Lower lobe of right lung (tissue), 2 donors: ENCODE results near the gene ARID2. TPM values are rescaled to one million over a fixed set of nuclear protein-coding genes. Genes with fewer than 3 reads are reported as not detected.

Experiments
- ATAC-seq, 2 donors: fragments of 200-7000 bp; cut with Tn5 transposase; one replicate each; pipeline ENCODE4 v1.9.1; 2020 to 2022; ENCODE audit warnings: mild to moderate bottlenecking in 2 of 2, moderate library complexity in 2 of 2
- DNase-seq: peaks from one replicate; pipeline ENCODE4 v3.0.0-alpha.2; 2020
- H3K27ac ChIP-seq: fragments of 200-600 bp; one replicate; pipeline ENCODE4 v1.8.0; 2022
- H3K27me3 ChIP-seq: fragments of 200-600 bp; one replicate; pipeline ENCODE4 v1.8.0; 2022; ENCODE audit warnings: low read depth
- H3K36me3 ChIP-seq: fragments of 200-600 bp; one replicate; pipeline ENCODE4 v1.8.0; 2022; ENCODE audit warnings: mild to moderate bottlenecking
- H3K4me1 ChIP-seq: fragments of 200-600 bp; one replicate; pipeline ENCODE4 v1.8.0; 2022
- H3K4me3 ChIP-seq: fragments of 200-600 bp; one replicate; pipeline ENCODE4 v1.8.0; 2022; ENCODE audit warnings: mild to moderate bottlenecking
- H3K9me3 ChIP-seq: fragments of 200-600 bp; one replicate; pipeline ENCODE4 v1.8.0; 2022
- intact Hi-C: fragments of 100-400 bp; cut with DNase I; formaldehyde crosslinking; loops from one replicate; pipeline ENCODE4 v1.11.0; 2022
- total RNA-seq: library from RNA; stranded (reverse); fragmentation: NEBNext Ultra II Directional; extraction: Animal tissue kit (Norgen Biotek cat#: 25700); gene quantifications from one replicate; pipeline ENCODE4 v1.2.1, GENCODE V29; 2021
- TF ChIP-seq, protein P1 (sequence below): fragments of 200-600 bp; IDR thresholded peaks from one replicate; pipeline ENCODE4 v1.8.0; 2022; ENCODE audit warnings: antibody characterized with exemption, mild to moderate bottlenecking
- donor health status: DM: no; HTN: yes; CAD: no; lungs with severe emphysema.

ARID2 gene
- total RNA-seq, 1 donor from 2014 or later, result 26.3 TPM

DNA sequence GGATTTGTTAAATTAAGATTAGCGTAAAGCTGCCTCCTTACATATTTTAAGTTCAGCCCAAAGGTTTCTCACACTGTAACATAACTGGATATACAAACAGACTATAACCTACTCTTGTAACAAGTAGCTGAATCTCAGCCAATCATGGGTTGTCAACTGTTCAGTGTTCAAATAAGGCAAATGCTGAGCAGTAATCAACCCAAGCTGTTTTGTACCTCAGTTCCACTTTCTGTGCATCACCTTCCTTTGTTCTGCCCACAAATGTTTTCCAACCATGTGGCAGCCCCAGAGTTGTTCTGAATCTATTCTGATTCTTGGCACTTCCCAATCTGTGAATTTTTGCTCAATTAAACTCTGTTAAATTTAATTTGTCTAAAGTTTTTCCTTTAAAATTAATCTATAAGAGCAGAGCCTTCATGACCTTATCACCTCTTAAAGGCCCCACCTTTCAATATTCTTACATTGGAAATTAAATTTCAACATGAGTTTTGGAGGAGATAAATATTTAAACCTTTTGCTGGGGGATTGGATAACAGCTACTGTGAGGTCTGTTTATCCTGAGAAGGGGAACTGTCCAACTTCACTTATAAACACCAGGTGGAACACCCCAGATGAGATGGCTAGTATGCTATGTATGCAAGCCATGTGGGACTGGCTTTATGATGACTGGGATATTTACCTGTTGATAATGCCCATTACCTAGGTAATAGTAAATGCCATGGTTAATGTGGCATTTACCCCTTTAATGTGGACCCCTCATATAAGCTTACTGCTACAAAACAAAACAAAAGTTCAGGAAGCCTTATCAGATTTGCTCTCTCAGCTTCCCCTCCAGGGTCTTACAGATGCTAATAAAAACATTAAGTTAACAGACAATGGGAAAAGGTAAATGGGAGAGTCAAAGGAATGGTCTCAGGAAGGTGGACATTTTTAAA lies 42.2 kb upstream of the ARID2 start:
- intact Hi-C loops, result no loop called here
- H3K4me3 ChIP-seq, result no peak overlapping the region
- TF ChIP-seq, protein P1, sequence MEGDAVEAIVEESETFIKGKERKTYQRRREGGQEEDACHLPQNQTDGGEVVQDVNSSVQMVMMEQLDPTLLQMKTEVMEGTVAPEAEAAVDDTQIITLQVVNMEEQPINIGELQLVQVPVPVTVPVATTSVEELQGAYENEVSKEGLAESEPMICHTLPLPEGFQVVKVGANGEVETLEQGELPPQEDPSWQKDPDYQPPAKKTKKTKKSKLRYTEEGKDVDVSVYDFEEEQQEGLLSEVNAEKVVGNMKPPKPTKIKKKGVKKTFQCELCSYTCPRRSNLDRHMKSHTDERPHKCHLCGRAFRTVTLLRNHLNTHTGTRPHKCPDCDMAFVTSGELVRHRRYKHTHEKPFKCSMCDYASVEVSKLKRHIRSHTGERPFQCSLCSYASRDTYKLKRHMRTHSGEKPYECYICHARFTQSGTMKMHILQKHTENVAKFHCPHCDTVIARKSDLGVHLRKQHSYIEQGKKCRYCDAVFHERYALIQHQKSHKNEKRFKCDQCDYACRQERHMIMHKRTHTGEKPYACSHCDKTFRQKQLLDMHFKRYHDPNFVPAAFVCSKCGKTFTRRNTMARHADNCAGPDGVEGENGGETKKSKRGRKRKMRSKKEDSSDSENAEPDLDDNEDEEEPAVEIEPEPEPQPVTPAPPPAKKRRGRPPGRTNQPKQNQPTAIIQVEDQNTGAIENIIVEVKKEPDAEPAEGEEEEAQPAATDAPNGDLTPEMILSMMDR, result no peak
- DNase-seq (no peak), ATAC-seq (no peak)
- no peaks in the 10 kb centered on the region for H3K4me1 ChIP-seq
- no peak overlapping the region for H3K27ac ChIP-seq
- H3K36me3 ChIP-seq, result no peaks in the 10 kb centered on the region
- H3K9me3 ChIP-seq, result no peaks in the 10 kb centered on the region
- no peaks in the 10 kb centered on the region for H3K27me3 ChIP-seq

DNA sequence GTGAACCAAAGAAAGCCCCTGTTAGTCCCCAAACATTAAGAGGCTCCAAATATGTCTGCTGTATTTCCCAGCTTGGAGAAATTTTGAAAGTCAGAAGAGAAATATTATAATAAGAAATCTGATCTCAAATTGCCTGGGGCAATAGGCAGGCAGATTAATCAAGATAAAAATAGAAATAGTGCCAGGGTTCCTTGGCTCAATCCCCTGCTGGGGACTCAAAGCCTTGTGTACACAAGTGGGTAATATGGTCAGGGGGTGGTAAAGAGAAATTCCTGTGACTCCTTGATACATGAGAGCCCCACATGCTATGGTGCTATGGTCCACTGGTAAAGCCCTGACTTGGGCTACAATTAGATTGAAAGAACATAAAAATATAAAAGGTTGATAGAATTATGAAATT lies 41.3 kb upstream of the ARID2 start:
- ATAC-seq, result no peak
- Histone ChIP-seq H3K9me3 (no peaks in the 10 kb centered on the region), H3K27me3 (no peaks in the 10 kb centered on the region), H3K4me3 (no peak overlapping the region), H3K27ac (no peak overlapping the region), H3K36me3 (no peaks in the 10 kb centered on the region), H3K4me1 (no peaks in the 10 kb centered on the region)
- intact Hi-C loops, result no loop called here
- DNase-seq, result no peak
- TF ChIP-seq, protein P1, result no peak

DNA sequence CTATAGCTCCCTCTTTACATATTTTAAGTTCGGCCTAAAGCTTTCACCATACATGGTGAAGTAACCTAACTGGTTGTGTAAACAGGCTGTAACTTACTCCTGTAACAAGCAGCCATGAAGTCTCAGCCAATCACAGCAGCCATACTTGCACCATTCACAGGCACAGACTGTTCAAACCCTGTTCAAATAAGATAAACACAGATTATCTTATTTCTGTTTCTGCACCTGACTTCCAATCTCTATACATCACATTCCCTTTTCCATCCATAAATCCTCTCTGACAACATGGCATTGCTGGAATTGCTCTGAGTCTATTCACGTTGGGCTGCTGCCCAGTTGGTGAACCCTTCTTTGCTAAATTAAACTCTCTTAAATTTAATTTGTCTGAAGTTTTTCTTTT lies 34.5 kb upstream of the ARID2 start:
- DNase-seq, result no peak
- TF ChIP-seq, protein P1, result no peak
- intact Hi-C loops, result no loop called here

DNA sequence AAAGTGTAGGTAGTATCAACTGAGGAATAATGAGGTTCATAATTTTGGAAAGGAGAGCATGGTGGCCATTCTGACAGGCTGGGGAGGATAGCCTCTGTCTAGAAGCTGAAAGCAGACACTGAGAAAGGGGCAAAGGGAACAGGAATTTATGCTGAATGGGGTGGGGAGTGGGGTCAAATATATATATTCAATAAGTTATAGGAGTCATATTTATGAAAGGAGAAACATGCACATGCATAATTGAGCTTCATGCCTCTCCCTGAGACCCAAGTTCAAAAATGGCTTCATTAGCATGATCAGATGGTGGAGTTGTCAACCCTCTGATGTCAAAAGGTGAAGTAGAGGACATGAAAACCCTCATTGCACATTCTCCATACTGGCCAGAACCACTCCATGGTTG lies 33.9 kb upstream of the ARID2 start:
- no peak for ATAC-seq

More for the DNA sequence above, 34.5 kb upstream of the ARID2 start:
- Histone ChIP-seq H3K4me1 (no peaks in the 10 kb centered on the region), H3K4me3 (no peak overlapping the region), H3K9me3 (peaks cover 4% of the 10 kb centered on the region), H3K27me3 (no peaks in the 10 kb centered on the region), H3K27ac (no peak overlapping the region), H3K36me3 (no peaks in the 10 kb centered on the region)
- ATAC-seq, result no peak

DNA sequence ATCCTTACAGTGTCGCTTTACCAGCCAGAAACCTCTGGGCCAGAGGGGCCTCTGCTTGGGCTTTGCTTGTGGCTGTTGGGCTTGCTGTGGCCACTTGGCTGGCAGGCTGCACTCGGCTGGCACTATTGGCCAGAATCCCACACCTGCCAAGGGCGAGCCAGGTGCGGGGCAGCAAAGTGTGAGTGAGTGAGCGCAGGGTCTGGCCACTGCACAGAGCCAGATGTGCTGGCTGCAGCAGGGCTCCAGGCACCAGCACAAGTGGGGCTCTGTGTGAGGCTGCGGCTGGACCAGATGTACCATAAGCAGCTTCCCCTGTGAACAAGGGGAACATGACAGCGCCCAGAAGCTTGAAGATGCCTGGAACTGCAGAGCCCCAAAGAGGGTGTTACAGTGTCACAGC lies 33.5 kb upstream of the ARID2 start:
- DNase-seq (no peak), ATAC-seq (peak in 1 of 2 donors; percentile 11)
- intact Hi-C loops, result no loop called here
- no peaks in the 10 kb centered on the region for H3K27me3 ChIP-seq
- peaks cover 8% of the 10 kb centered on the region for H3K9me3 ChIP-seq
- H3K27ac ChIP-seq, result no peak overlapping the region
- TF ChIP-seq, protein P1, result no peak
- no peaks in the 10 kb centered on the region for H3K36me3 ChIP-seq
- no peak overlapping the region for H3K4me3 ChIP-seq
- H3K4me1 ChIP-seq, result no peaks in the 10 kb centered on the region

More for the DNA sequence above, 33.9 kb upstream of the ARID2 start:
- Histone ChIP-seq H3K36me3 (no peaks in the 10 kb centered on the region), H3K9me3 (peaks cover 4% of the 10 kb centered on the region), H3K27ac (no peak overlapping the region), H3K27me3 (no peaks in the 10 kb centered on the region), H3K4me3 (no peak overlapping the region), H3K4me1 (no peaks in the 10 kb centered on the region)
- no peak for DNase-seq
- intact Hi-C loops, result no loop called here
- TF ChIP-seq, protein P1, result no peak
